ENCODE measurements around the gene PIK3R2. TPM values are rescaled to one million over a fixed set of nuclear protein-coding genes. Genes with fewer than 3 reads are reported as not detected.
A peak's percentile ranks its signal among the peaks of the same experiment; 100 is the strongest.

Gene PIK3R2
- total RNA-seq, 1 experiment from 2014 or later, result 33.8 TPM

- Mint-ChIP-seq H3K27me3 (ENCODE audit: insufficient read depth, unreplicated experiment) (no peaks in the 10 kb centered on the region), H3K36me3 (ENCODE audit: insufficient read depth, unreplicated experiment) (peaks cover 5% of the 10 kb centered on the region), H3K27ac (ENCODE audit: low read depth, unreplicated experiment) (no peak overlapping the region), H3K9me3 (ENCODE audit: unreplicated experiment) (no peaks in the 10 kb centered on the region), H3K4me1 (ENCODE audit: insufficient read depth, unreplicated experiment) (peaks cover 12% of the 10 kb centered on the region), H3K4me3 (ENCODE audit: unreplicated experiment) (peak overlapping the region; percentile 77)
- no peak for TF ChIP-seq CTCF (IDR thresholded peaks at IDR 0.05; ENCODE audit: unreplicated experiment)
- BruUV-seq (replicated peaks), result no TSS peak
- ChIA-PET CTCF (interaction anchor here (0.5 to 3.1 kb wide), 4 partner anchors 20 to 210 kb away, joined by 3 to 15 read pairs (median 10); partner anchors contain the start of gene PIK3R2), POLR2A (interaction anchor here (0.5 to 1.7 kb wide), 5 partner anchors 22 to 88 kb away, joined by 3 to 13 read pairs (median 3); partner anchors contain the start of gene MPV17L2)
- DNase-seq (ENCODE audit: unreplicated experiment), result no peak
- intact Hi-C loops (cut with micrococcal nuclease), result loop anchor here (10.0 kb wide), 1 partner anchor 206 kb away; the partner anchor contains the start of gene LSM4
Measured at GRCh38 chr19:18119013-18119716, 33.8 kb upstream of the PIK3R2 start.

DNA sequence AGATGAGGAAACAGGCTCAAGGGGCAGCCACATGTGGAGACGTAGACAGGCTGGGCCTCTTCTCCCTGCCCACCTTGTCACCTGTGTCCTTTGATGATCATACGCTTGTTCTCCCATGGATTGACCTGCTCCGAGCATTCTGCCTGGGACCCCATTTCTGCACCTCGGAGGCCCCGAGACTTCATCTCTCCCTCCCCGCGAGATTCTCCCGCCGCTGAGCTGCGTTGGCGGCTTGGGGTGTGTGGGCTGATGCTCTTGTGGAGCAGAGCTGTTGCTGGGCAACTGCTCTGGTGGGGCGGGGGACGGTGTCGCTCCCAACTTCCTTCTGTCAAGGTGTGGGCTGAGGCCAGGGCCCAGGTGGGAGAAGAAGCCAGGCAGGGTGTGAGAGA, 33.3 kb upstream of the PIK3R2 start:
- ChIA-PET CTCF (interaction anchor here (0.5 to 3.1 kb wide), 2 partner anchors 21 to 32 kb away, joined by 3 to 15 read pairs; partner anchors contain the start of gene PIK3R2), POLR2A (interaction anchor here (0.5 to 1.5 kb wide), 2 partner anchors 21 to 88 kb away, joined by 3 to 5 read pairs; no protein-coding TSS in a partner anchor)
- no peak for TF ChIP-seq CTCF (IDR thresholded peaks at IDR 0.05; ENCODE audit: unreplicated experiment)
- no TSS peak for BruUV-seq (replicated peaks)
- intact Hi-C loops (cut with micrococcal nuclease), result loop anchor here (10.0 kb wide), 1 partner anchor 205 kb away; the partner anchor contains the start of gene LSM4
- Mint-ChIP-seq H3K9me3 (ENCODE audit: unreplicated experiment) (no peaks in the 10 kb centered on the region), H3K4me3 (ENCODE audit: unreplicated experiment) (no peak overlapping the region), H3K36me3 (ENCODE audit: insufficient read depth, unreplicated experiment) (peaks cover 5% of the 10 kb centered on the region), H3K27me3 (ENCODE audit: insufficient read depth, unreplicated experiment) (no peaks in the 10 kb centered on the region), H3K4me1 (ENCODE audit: insufficient read depth, unreplicated experiment) (peaks cover 12% of the 10 kb centered on the region), H3K27ac (ENCODE audit: low read depth, unreplicated experiment) (no peak overlapping the region)
- DNase-seq (ENCODE audit: unreplicated experiment), result no peak

DNA sequence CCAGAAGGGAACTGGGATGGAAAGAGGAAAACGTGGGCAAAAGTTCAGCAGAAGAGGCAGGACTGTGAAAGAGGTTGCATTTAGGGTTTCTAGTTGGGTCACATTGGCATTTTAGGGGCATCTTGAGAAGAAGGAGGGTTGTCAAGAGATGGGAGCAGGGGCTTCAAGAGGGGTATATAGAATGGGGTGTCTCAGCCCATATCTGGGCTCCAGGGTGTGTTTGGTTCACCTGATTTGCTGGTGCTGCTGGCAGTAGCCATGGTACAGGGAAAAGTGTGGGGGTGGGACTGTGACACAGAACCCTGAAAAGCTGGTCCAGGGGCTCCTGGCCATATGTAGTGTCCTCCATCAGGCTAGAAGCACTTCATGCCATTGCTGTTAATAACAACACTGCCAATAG, 32.8 kb upstream of the PIK3R2 start:
- Mint-ChIP-seq H3K36me3 (ENCODE audit: insufficient read depth, unreplicated experiment) (peaks cover 7% of the 10 kb centered on the region), H3K4me3 (ENCODE audit: unreplicated experiment) (no peak overlapping the region), H3K9me3 (ENCODE audit: unreplicated experiment) (no peaks in the 10 kb centered on the region), H3K4me1 (ENCODE audit: insufficient read depth, unreplicated experiment) (peaks cover 12% of the 10 kb centered on the region), H3K27ac (ENCODE audit: low read depth, unreplicated experiment) (no peak overlapping the region), H3K27me3 (ENCODE audit: insufficient read depth, unreplicated experiment) (no peaks in the 10 kb centered on the region)
- intact Hi-C loops (cut with micrococcal nuclease), result no loop called here
- TF ChIP-seq CTCF (IDR thresholded peaks at IDR 0.05; ENCODE audit: unreplicated experiment), result no peak
- DNase-seq (ENCODE audit: unreplicated experiment), result no peak
- ChIA-PET CTCF (interaction anchor here (0.5 to 3.1 kb wide), 2 partner anchors 21 to 32 kb away, joined by 3 to 15 read pairs; partner anchors contain the start of gene PIK3R2), POLR2A (interaction anchor here (0.5 to 1.1 kb wide), 3 partner anchors 88 to 1334 kb away, joined by 3 to 4 read pairs (median 3); no protein-coding TSS in a partner anchor)
- BruUV-seq (replicated peaks), result no TSS peak

GRCh38 chr19:18121166-18121565, 31.8 kb upstream of the PIK3R2 start:
- intact Hi-C loops (cut with micrococcal nuclease), result no loop called here
- Mint-ChIP-seq H3K4me3 (ENCODE audit: unreplicated experiment) (no peak overlapping the region), H3K36me3 (ENCODE audit: insufficient read depth, unreplicated experiment) (peaks cover 17% of the 10 kb centered on the region), H3K27me3 (ENCODE audit: insufficient read depth, unreplicated experiment) (no peaks in the 10 kb centered on the region), H3K27ac (ENCODE audit: low read depth, unreplicated experiment) (no peak overlapping the region), H3K4me1 (ENCODE audit: insufficient read depth, unreplicated experiment) (peaks cover 12% of the 10 kb centered on the region), H3K9me3 (ENCODE audit: unreplicated experiment) (no peaks in the 10 kb centered on the region)
- no peak for TF ChIP-seq CTCF (IDR thresholded peaks at IDR 0.05; ENCODE audit: unreplicated experiment)
- no peak for DNase-seq (ENCODE audit: unreplicated experiment)
- CTCF ChIA-PET, result interaction anchor here (3.1 kb wide), 1 partner anchor 31 kb away, joined by 15 read pairs; the partner anchor contains the start of gene PIK3R2
- POLR2A ChIA-PET, result interaction anchor here (1.1 kb wide), 1 partner anchor 137 kb away, joined by 4 read pairs; no protein-coding TSS in a partner anchor
- no TSS peak for BruUV-seq (replicated peaks)

All from MCF 10A (cell line).